Measurements from ENCODE around the gene CDK5RAP3.
"Not testable (repeated sequence)": the region's sequence is repeated elsewhere in the genome, so short reads cannot be mapped to it uniquely, and the experiment has no call there.

CDK5RAP3 gene

DNA sequence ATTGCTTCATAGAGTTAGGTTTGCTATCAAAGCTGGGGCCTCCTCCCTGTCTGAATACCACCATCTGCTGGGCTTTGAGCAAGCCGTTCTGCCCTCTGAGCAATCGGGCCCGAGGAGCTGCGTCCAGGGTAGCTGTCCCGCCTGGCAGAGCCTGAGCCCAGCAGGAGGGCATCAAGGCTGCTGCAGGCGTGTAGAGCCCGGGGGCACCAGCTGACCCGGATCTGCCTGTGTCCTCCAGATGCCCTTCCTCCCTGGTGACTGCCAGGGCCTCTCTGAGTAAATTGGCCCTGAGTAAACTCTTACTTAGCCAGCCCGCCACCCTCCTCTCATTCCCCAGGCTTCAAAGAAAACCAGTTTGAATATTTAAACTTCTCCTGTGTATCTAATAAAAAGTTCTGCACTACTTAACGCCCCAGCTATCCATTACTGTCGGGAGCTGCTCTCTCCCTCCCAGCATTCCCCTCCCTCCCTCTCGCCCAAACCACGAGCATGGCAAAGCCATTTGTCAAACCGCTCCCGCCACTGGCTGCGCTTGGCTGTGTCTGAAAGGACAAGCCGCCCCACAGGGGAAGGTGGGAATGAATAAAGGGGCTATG, 16.4 kb downstream of the CDK5RAP3 start:
- DNase-seq (ENCODE audit: low spot score), result no peak
- in situ Hi-C loops (cut with MboI; ENCODE audit: low sequenced_read_pairs, unreplicated experiment), result no loop called here
- TF ChIP-seq, protein P1, sequence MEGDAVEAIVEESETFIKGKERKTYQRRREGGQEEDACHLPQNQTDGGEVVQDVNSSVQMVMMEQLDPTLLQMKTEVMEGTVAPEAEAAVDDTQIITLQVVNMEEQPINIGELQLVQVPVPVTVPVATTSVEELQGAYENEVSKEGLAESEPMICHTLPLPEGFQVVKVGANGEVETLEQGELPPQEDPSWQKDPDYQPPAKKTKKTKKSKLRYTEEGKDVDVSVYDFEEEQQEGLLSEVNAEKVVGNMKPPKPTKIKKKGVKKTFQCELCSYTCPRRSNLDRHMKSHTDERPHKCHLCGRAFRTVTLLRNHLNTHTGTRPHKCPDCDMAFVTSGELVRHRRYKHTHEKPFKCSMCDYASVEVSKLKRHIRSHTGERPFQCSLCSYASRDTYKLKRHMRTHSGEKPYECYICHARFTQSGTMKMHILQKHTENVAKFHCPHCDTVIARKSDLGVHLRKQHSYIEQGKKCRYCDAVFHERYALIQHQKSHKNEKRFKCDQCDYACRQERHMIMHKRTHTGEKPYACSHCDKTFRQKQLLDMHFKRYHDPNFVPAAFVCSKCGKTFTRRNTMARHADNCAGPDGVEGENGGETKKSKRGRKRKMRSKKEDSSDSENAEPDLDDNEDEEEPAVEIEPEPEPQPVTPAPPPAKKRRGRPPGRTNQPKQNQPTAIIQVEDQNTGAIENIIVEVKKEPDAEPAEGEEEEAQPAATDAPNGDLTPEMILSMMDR (IDR thresholded peaks at IDR 0.05; ENCODE audit: borderline replicate concordance, control extremely low read depth, extremely low read depth, insufficient read depth, missing control alignments), result no peak

- DNase-seq (ENCODE audit: low spot score); in situ Hi-C loops (cut with MboI; ENCODE audit: low sequenced_read_pairs, unreplicated experiment): not testable (repeated sequence)
These were observed 17.5 kb downstream of the CDK5RAP3 start for GRCh38 chr17:47988445-47988844.

DNA sequence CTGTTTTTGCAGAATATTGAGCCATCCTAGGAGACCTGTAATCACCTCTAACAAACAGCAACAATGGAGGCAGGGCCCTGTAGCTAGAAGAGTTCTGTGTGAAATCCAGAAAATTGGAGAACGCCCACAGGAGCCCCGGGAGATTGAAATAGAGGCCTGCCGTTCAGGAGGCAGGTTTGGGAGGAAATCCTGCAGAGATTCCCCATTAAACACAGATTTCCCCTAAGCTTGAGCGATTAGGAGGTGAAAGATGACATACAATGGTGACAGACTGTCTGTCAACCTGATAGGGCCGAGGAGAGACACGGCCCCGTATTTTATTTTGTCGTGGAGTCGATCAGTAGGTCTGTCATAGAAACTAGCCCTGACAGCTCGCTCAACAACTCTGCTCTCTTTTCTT, 18.2 kb downstream of the CDK5RAP3 start:
- DNase-seq (ENCODE audit: low spot score), result no peak
- TF ChIP-seq, protein P1 (IDR thresholded peaks at IDR 0.05; ENCODE audit: borderline replicate concordance, control extremely low read depth, extremely low read depth, insufficient read depth, missing control alignments), result no peak
- in situ Hi-C loops (cut with MboI; ENCODE audit: low sequenced_read_pairs, unreplicated experiment), result no loop called here

- TF ChIP-seq, protein P1 (IDR thresholded peaks at IDR 0.05; ENCODE audit: borderline replicate concordance, control extremely low read depth, extremely low read depth, insufficient read depth, missing control alignments), result no peak
- no peak for DNase-seq (ENCODE audit: low spot score)
- in situ Hi-C loops (cut with MboI; ENCODE audit: low sequenced_read_pairs, unreplicated experiment), result no loop called here
These were observed 18.8 kb downstream of the CDK5RAP3 start for GRCh38 chr17:47989700-47990099.

- in situ Hi-C loops (cut with MboI; ENCODE audit: low sequenced_read_pairs, unreplicated experiment), result no loop called here
- TF ChIP-seq, protein P1 (IDR thresholded peaks at IDR 0.05; ENCODE audit: borderline replicate concordance, control extremely low read depth, extremely low read depth, insufficient read depth, missing control alignments), result no peak
- DNase-seq (ENCODE audit: low spot score), result no peak
These were observed 20.2 kb downstream of the CDK5RAP3 start for GRCh38 chr17:47990962-47991731.

GRCh38 chr17:47992216-47992615, 21.3 kb downstream of the CDK5RAP3 start:
- DNase-seq (ENCODE audit: low spot score), result no peak
- in situ Hi-C loops (cut with MboI; ENCODE audit: low sequenced_read_pairs, unreplicated experiment), result no loop called here
- TF ChIP-seq, protein P1 (IDR thresholded peaks at IDR 0.05; ENCODE audit: borderline replicate concordance, control extremely low read depth, extremely low read depth, insufficient read depth, missing control alignments), result no peak

DNA sequence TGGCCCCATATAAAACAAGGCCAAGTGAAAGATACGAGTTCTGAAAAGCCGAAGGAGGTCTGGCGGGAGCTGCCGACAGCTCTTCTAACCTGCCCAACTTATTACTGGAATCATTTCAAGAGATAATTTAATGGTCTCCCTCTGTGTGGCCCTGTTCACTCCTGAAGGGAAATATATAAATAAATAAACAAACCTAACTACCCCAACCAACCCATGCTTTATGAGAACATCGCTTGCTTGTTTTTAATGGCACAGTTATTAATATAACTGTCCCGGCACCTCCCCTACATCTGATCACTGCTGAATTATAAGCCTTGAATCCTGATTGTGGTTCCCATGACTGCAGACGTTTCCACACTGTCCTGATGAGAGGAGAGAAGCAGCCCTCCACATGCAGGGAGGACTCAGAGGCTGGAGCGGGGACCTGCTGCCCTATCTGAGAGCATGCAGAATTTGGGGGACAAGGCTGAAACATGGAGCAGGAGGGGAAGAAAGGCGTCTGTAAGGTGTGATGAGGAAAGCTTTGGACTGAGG, 22.2 kb downstream of the CDK5RAP3 start:
- TF ChIP-seq, protein P1 (IDR thresholded peaks at IDR 0.05; ENCODE audit: borderline replicate concordance, control extremely low read depth, extremely low read depth, insufficient read depth, missing control alignments), result no peak
- DNase-seq (ENCODE audit: low spot score), result no peak
- in situ Hi-C loops (cut with MboI; ENCODE audit: low sequenced_read_pairs, unreplicated experiment), result no loop called here
